ENCODE results near the gene PREX1. TPM values are rescaled to one million over a fixed set of nuclear protein-coding genes. Genes with fewer than 3 reads are reported as not detected.
"Not testable (repeated sequence)": the region's sequence is repeated elsewhere in the genome, so short reads cannot be mapped to it uniquely, and the experiment has no call there.

Gene PREX1
- 10 to 100 TPM; 11.5 to 21.7 TPM for total RNA-seq

- Histone ChIP-seq H3K27me3 (no peaks in the 10 kb centered on the region), H3K9me3 (no peaks in the 10 kb centered on the region), H3K4me1 (peaks cover 0 to 32% of the 10 kb centered on the region in 2 donors), H3K4me3 (peak within 1 kb of the TSS; percentile 73 to 77), H3K27ac (peak within 1 kb of the TSS; percentile 71 to 73), H3K36me3 (no peaks in the 10 kb centered on the region)
- no peak for DNase-seq (ENCODE audit: low spot score)
- peak; percentile 15 to 38 for TF ChIP-seq CTCF (IDR thresholded peaks at IDR 0.05)
Measured at GRCh38 chr20:48827855-48828733, at the start of gene PREX1. Gene PREX1 (minus strand): TSS chr20:48827999. CDS start chr20:48827860, 139 bp downstream.

- Histone ChIP-seq H3K4me3 (no peak overlapping the region), H3K4me1 (no peaks in the 10 kb centered on the region), H3K27ac (no peak overlapping the region), H3K36me3 (no peaks in the 10 kb centered on the region), H3K27me3 (no peaks in the 10 kb centered on the region), H3K9me3 (no peaks in the 10 kb centered on the region)
- DNase-seq (ENCODE audit: low spot score) = no peak
- no peak for TF ChIP-seq CTCF (IDR thresholded peaks at IDR 0.05)
Measured at GRCh38 chr20:48877304-48877703, 49.5 kb upstream of the PREX1 start.

GRCh38 chr20:48875914-48876240 lies 48.1 kb upstream of the PREX1 start:
- TF ChIP-seq CTCF (IDR thresholded peaks at IDR 0.05) = no peak
- no peaks in the 10 kb centered on the region for H3K36me3 ChIP-seq
- no peak overlapping the region for H3K4me3 ChIP-seq
- H3K9me3 ChIP-seq = no peaks in the 10 kb centered on the region
- no peaks in the 10 kb centered on the region for H3K4me1 ChIP-seq
- no peak overlapping the region for H3K27ac ChIP-seq
- no peaks in the 10 kb centered on the region for H3K27me3 ChIP-seq
- no peak for DNase-seq (ENCODE audit: low spot score)

- Histone ChIP-seq H3K36me3 (no peaks in the 10 kb centered on the region), H3K27me3 (no peaks in the 10 kb centered on the region), H3K4me1 (no peaks in the 10 kb centered on the region), H3K27ac (no peak overlapping the region), H3K4me3 (no peak overlapping the region), H3K9me3 (no peaks in the 10 kb centered on the region)
- DNase-seq (ENCODE audit: low spot score) = no peak
- no peak for TF ChIP-seq CTCF (IDR thresholded peaks at IDR 0.05)
Measured at GRCh38 chr20:48875233-48875913, 47.6 kb upstream of the PREX1 start.

- H3K27ac ChIP-seq = not testable (repeated sequence)
Measured at GRCh38 chr20:48869442-48869841, 41.6 kb upstream of the PREX1 start.

GRCh38 chr20:48866936-48867335 lies 39.1 kb upstream of the PREX1 start:
- no peak for DNase-seq (ENCODE audit: low spot score)
- no peak for TF ChIP-seq CTCF (IDR thresholded peaks at IDR 0.05)
- Histone ChIP-seq H3K27me3 (no peaks in the 10 kb centered on the region), H3K27ac (no peak overlapping the region), H3K4me3 (no peak overlapping the region), H3K9me3 (no peaks in the 10 kb centered on the region), H3K4me1 (no peaks in the 10 kb centered on the region), H3K36me3 (no peaks in the 10 kb centered on the region)

More at GRCh38 chr20:48869442-48869841, 41.6 kb upstream of the PREX1 start:
- H3K36me3 ChIP-seq; DNase-seq (ENCODE audit: low spot score); H3K9me3 ChIP-seq; H3K4me3 ChIP-seq; H3K4me1 ChIP-seq; H3K27me3 ChIP-seq: not testable (repeated sequence)
